T-helper 17 cell (primary cell): Measurements from ENCODE around the gene RASSF8. TPM values are rescaled to one million over a fixed set of nuclear protein-coding genes. Genes with fewer than 3 reads are reported as not detected.
A peak's percentile ranks its signal among the peaks of the same experiment; 100 is the strongest.

Experiments
- ATAC-seq: fragments of 150-1000 bp; cut with Tn5 transposase; 2 replicates; pipeline ENCODE4 v1.10.0; 2021; ENCODE audit warnings: mild to moderate bottlenecking, moderate library complexity
- DNase-seq, 3 donors: peaks; one replicate each; pipeline versions ENCODE4 v3.0.0 to v3.0.0-alpha.2; 2020 to 2021
- H3K9me3 ChIP-seq: one replicate; pipeline ENCODE4 v1.7.0; 2013; ENCODE audit warnings: low read length, mild to moderate bottlenecking; ENCODE audit not compliant: control insufficient read depth, poor library complexity, severe bottlenecking
- H3K27ac Mint-ChIP-seq: one replicate; pipeline ENCODE4 v1.8.0; 2022; ENCODE audit warnings: mild to moderate bottlenecking, moderate library complexity, mixed read lengths
- H3K27me3 Mint-ChIP-seq: one replicate; pipeline ENCODE4 v1.8.0; 2022; ENCODE audit warnings: mixed read lengths
- H3K36me3 Mint-ChIP-seq: one replicate; pipeline ENCODE4 v1.8.0; 2022; ENCODE audit warnings: low read depth, mixed read lengths
- H3K4me1 Mint-ChIP-seq: one replicate; pipeline ENCODE4 v1.8.0; 2022; ENCODE audit warnings: mild to moderate bottlenecking, mixed read lengths
- H3K4me3 Mint-ChIP-seq: one replicate; pipeline ENCODE4 v1.8.0; 2022; ENCODE audit warnings: mild to moderate bottlenecking, moderate library complexity, mixed read lengths
- total RNA-seq, 4 donors: library from RNA in 2 of 4; stranded (reverse) in 2 of 4; gene quantifications; one replicate each; pipeline ENCODE4 v1.2.3 and lab custom pipeline; 2022 to 2026

Gene RASSF8
- total RNA-seq, 2 donors from 2014 or later, result 0.05 TPM; not detected in 1

DNA sequence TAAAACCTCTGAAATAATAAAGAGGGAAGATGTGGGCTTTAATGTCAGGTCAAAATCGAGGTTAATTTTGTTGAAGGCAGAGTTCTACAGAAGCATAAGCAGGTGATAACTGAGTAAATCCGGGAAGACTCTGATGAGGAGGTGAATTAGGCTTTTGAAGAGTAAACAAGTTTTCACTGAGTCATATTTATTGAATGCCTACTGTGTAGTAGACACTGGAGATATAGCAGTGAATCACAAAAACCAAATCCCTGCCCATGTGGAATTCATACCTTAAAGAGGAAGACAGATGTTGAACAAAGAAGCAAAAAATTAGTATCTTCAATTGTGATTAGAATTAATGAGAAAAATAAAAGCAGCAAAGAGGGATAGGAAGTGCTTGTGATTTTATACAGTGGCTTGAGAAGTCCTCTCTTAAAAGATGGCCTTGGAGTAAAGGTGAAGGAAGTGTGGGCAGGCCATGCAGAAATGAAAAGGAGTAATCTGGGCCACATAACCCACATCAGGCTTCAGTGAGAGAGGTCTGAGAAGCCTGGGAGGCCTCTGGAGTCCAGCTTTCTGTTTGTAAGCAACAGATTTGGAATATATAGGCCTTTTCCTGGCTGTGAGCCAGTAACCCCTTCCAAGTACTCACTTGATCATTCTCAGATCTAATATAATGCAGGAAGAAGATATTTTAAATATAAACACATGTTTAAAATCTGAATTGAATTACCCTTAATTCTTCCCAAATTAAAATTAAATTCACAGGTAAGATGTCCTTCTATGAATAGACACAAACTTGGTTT, 119.6 kb downstream of the RASSF8 start:
- H3K9me3 ChIP-seq, result no peaks in the 10 kb centered on the region
- no peaks in the 10 kb centered on the region for H3K36me3 Mint-ChIP-seq
- peaks cover 15% of the 10 kb centered on the region for H3K27me3 Mint-ChIP-seq
- no peaks in the 10 kb centered on the region for H3K4me1 Mint-ChIP-seq
- ATAC-seq (no peak), DNase-seq (no peak)
- H3K27ac Mint-ChIP-seq, result no peak overlapping the region
- no peak overlapping the region for H3K4me3 Mint-ChIP-seq

DNA sequence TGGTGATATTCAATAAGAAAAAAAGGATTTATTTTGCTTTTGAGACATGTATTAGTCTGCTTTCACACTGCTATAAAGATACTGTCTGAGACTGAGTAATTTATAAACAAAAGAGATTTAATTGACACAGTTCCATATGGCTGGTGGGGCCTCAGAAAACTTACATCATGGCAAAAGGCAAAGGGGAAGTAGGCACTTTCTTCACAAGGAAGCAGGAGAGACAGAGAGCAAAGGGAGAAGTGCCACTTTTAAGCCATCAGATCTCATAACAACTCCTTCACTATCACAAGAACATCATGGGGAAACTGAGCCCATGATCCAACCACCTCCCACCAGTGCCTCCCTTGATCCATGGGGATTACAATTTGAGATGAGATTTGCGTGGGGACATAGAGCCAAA, 122.4 kb downstream of the RASSF8 start:
- Mint-ChIP-seq H3K4me3 (no peak overlapping the region), H3K27ac (no peak overlapping the region), H3K27me3 (peaks cover 9% of the 10 kb centered on the region), H3K4me1 (no peaks in the 10 kb centered on the region), H3K36me3 (no peaks in the 10 kb centered on the region)
- no peak for DNase-seq
- H3K9me3 ChIP-seq, result no peaks in the 10 kb centered on the region
- ATAC-seq, result no peak

DNA sequence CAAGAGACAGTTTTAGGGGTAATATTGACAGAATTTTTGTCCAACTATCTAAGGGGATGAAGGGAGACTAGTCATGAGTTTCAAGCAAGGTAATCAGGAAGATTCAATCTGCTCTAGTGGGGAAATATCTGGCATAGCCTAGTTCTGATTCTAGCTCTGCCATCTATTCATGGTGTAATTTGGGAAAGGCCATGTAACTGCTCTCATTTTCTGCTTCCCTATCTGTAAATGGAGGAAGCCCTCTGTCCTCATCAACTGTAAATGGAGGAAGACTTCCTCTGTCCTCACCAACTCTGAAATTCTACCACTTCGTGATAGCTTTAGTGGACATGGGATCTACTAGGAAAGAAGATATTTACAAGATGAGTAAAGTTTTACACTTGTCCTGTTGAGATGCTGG, 128.5 kb downstream of the RASSF8 start:
- no peak for DNase-seq
- Mint-ChIP-seq H3K36me3 (no peaks in the 10 kb centered on the region), H3K27ac (no peak overlapping the region), H3K27me3 (peaks cover 13% of the 10 kb centered on the region), H3K4me3 (no peak overlapping the region), H3K4me1 (peaks cover 2% of the 10 kb centered on the region)
- no peak for ATAC-seq
- no peaks in the 10 kb centered on the region for H3K9me3 ChIP-seq

GRCh38 chr12:26088998-26089397, 130.5 kb downstream of the RASSF8 start:
- no peaks in the 10 kb centered on the region for H3K9me3 ChIP-seq
- no peak overlapping the region for H3K4me3 Mint-ChIP-seq
- no peaks in the 10 kb centered on the region for H3K36me3 Mint-ChIP-seq
- DNase-seq (no peak), ATAC-seq (no peak)
- no peak overlapping the region for H3K27ac Mint-ChIP-seq
- H3K4me1 Mint-ChIP-seq, result peaks cover 2% of the 10 kb centered on the region
- peaks cover 13% of the 10 kb centered on the region for H3K27me3 Mint-ChIP-seq

- ATAC-seq (no peak), DNase-seq (no peak)
- Mint-ChIP-seq H3K27ac (no peak overlapping the region), H3K36me3 (no peaks in the 10 kb centered on the region), H3K27me3 (peaks cover 21% of the 10 kb centered on the region), H3K4me3 (no peak overlapping the region), H3K4me1 (peaks cover 7% of the 10 kb centered on the region)
- H3K9me3 ChIP-seq, result no peaks in the 10 kb centered on the region
These were observed 132.5 kb downstream of the RASSF8 start for GRCh38 chr12:26090836-26091510.

DNA sequence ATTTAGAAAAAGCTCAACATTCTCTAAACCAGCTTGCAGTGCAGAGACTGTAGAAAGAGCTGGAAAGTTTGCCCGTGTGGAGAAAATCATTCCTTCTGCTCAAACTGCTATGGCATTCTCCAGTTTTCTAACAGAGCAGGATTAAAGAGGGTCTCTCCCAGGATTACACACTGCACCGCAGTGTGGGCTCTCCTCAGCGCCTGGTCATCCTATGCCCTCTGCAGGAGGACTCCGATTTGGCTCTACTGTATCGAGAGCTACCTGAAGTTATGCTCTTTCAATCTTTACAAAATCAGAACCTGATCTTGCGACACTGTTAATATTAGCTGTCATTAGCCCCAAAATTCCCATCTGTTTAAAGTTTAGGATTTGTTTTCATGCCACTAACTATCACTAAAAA, 133.3 kb downstream of the RASSF8 start:
- H3K9me3 ChIP-seq, result no peaks in the 10 kb centered on the region
- DNase-seq, result no peak
- H3K4me1 Mint-ChIP-seq, result peaks cover 7% of the 10 kb centered on the region
- no peak overlapping the region for H3K4me3 Mint-ChIP-seq
- H3K36me3 Mint-ChIP-seq, result no peaks in the 10 kb centered on the region
- no peak overlapping the region for H3K27ac Mint-ChIP-seq
- peaks cover 21% of the 10 kb centered on the region for H3K27me3 Mint-ChIP-seq
- ATAC-seq, result no peak

- H3K9me3 ChIP-seq, result no peaks in the 10 kb centered on the region
- ATAC-seq (peak; percentile 40), DNase-seq (no peak)
- Mint-ChIP-seq H3K27ac (no peak overlapping the region), H3K27me3 (peaks cover 24% of the 10 kb centered on the region), H3K36me3 (no peaks in the 10 kb centered on the region), H3K4me1 (peaks cover 7% of the 10 kb centered on the region), H3K4me3 (no peak overlapping the region)
These were observed 134.0 kb downstream of the RASSF8 start for GRCh38 chr12:26092346-26093105.

DNA sequence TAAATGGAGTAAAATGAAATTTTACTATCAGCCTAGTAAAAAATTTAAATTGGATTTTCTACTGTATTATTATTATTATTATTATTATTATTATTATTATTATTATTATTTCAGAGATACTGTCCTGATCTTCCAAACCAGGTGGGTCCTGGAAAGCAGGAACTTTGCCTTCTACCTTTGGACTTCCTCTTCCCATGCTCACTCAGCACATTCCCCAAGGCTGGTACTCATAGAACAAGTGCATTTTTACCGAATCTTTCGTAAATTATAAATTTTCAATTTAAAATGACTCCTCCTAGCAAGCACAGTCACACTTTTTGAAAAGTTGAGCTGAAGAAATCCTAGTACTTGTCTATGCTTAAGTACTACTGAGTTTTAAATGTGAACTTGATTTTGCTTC, 136.7 kb downstream of the RASSF8 start:
- H3K9me3 ChIP-seq, result no peaks in the 10 kb centered on the region
- DNase-seq (no peak), ATAC-seq (no peak)
- Mint-ChIP-seq H3K4me3 (no peak overlapping the region), H3K36me3 (no peaks in the 10 kb centered on the region), H3K27me3 (peaks cover 30% of the 10 kb centered on the region), H3K27ac (no peak overlapping the region), H3K4me1 (peaks cover 7% of the 10 kb centered on the region)

GRCh38 chr12:26096036-26096435, 137.6 kb downstream of the RASSF8 start:
- Mint-ChIP-seq H3K27ac (no peak overlapping the region), H3K27me3 (peaks cover 38% of the 10 kb centered on the region)

DNA sequence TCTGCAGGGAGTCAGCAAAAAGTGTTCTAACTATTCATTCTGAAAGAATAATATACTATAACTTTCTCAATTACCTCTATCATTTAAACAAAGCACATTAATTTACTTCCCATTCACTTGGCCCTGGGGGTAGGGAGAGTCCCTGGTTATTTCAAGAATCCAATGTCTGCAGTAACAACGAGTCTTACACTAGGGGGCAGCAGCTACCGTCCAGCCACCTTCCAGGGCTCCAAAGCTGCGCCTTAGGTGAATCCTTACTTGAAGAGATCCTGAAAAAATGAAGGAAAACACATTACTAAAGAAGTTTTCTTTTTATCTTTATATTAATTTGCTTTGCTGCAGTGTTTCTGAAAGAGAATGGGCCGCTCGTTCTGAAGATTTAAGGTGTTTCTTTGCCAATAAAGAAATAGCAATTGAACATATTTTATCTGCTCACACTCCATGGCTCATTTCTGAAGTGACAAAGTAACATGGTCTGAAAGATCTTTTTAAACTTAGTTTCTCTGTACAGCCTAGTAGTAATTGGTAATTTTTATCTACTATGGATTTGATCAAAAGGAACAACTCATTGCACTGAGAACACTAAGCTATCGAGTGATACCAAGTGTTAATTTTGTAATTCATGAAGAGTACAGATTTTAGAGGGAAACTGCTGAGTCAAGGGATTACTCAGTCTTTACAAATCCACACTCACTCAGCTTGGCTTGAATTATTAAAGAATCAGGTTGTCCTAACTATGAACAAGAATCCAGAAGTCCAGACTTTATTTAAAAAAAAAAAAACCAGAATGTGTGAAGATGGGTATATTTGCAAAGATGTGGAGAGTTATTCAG, 138.8 kb downstream of the RASSF8 start:
- H3K9me3 ChIP-seq, result no peaks in the 10 kb centered on the region
- no peak overlapping the region for H3K4me3 Mint-ChIP-seq
- DNase-seq (peak; percentile 17 to 40 (median 26)), ATAC-seq (peak; percentile 94)
- peaks cover 4% of the 10 kb centered on the region for H3K4me1 Mint-ChIP-seq
- no peak overlapping the region for H3K27ac Mint-ChIP-seq
- peaks cover 43% of the 10 kb centered on the region for H3K27me3 Mint-ChIP-seq
- no peaks in the 10 kb centered on the region for H3K36me3 Mint-ChIP-seq

More at GRCh38 chr12:26096036-26096435, 137.6 kb downstream of the RASSF8 start:
- no peaks in the 10 kb centered on the region for H3K9me3 ChIP-seq
- H3K4me1 Mint-ChIP-seq, result peaks cover 7% of the 10 kb centered on the region
- no peak for DNase-seq
- ATAC-seq, result no peak
- no peak overlapping the region for H3K4me3 Mint-ChIP-seq
- no peaks in the 10 kb centered on the region for H3K36me3 Mint-ChIP-seq

DNA sequence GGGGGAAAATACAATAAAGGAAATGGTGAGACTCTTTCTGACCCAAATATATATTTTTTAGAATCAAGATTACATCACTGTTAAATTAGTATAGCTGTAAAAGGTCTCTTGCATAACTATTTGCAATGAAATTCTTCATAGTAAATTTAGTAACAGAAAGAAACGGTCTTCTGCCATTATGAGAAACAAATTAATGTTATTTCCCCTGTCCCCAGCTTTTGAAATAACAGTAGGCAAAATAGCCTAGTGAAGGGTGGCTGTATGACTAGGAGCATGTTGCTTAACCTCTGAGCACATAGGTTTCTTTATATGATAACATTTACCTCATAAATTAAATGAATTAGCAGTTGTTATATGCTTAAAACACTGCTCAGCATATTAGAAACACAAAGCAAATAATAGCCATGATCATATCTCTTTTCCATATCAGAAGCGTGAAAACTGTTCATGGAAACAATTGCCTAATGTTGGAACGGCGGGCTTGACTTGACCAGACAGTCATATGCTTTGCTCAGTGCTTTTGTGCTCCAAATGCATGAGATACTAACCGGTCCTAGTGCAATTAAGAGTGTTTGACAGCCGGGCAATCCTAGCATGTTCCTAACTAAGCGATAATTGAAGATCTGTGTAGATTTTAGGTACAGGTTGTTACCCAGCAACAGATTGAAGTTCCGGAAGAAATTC, 142.3 kb downstream of the RASSF8 start:
- no peak for DNase-seq
- no peaks in the 10 kb centered on the region for H3K9me3 ChIP-seq
- peaks cover 57% of the 10 kb centered on the region for H3K27me3 Mint-ChIP-seq
- H3K27ac Mint-ChIP-seq, result no peak overlapping the region
- no peak for ATAC-seq
- no peak overlapping the region for H3K4me3 Mint-ChIP-seq
- H3K36me3 Mint-ChIP-seq, result no peaks in the 10 kb centered on the region
- H3K4me1 Mint-ChIP-seq, result peaks cover 2% of the 10 kb centered on the region

DNA sequence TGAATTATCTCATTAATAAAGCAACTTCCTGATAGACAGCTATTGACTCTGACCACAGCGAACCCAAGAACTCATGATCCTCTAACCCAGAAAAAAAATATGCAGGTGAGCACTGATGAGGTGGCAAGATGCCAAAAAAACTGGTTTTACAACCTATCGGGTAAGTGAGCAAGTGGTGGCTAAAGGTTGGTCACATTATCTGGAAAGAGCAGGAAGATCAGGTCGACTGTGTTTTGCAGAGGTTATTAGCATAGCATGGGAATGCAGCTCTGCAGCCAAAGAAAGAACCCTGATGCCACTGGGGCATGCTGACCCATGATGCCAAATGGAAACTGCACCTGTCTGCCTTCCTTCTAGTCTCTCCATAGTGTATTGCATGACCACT, 142.9 kb downstream of the RASSF8 start:
- Mint-ChIP-seq H3K27me3 (peaks cover 57% of the 10 kb centered on the region), H3K36me3 (no peaks in the 10 kb centered on the region), H3K4me1 (peaks cover 2% of the 10 kb centered on the region), H3K27ac (no peak overlapping the region), H3K4me3 (no peak overlapping the region)
- DNase-seq (no peak), ATAC-seq (no peak)
- no peaks in the 10 kb centered on the region for H3K9me3 ChIP-seq
